Retinal pigment epithelial cell (primary cell): Measurements from ENCODE around the gene BCAR3.

Experiments
- DNase-seq: peaks from one replicate; pipeline ENCODE4 v3.0.0-alpha.2; 2010; ENCODE audit warnings: low read depth
- H3K4me3 ChIP-seq: 2 replicates; pipeline ENCODE4 v1.5.1; 2011; ENCODE audit warnings: mild to moderate bottlenecking, low read length, control low read depth, moderate library complexity
- CTCF ChIP-seq: conservative IDR thresholded peaks from 2 replicates; pipeline ENCODE4 v1.5.1; 2011; ENCODE audit warnings: low read depth, low read length, control low read depth, inconsistent platforms

Gene BCAR3

GRCh38 chr1:93604411-93604810, 77.2 kb downstream of the BCAR3 start:
- no peak overlapping the region for H3K4me3 ChIP-seq
- DNase-seq, result no peak
- TF ChIP-seq CTCF, result no peak

- no peak for DNase-seq
- no peak for TF ChIP-seq CTCF
- H3K4me3 ChIP-seq, result no peak overlapping the region
Observed at GRCh38 chr1:93603601-93604000, 78.0 kb downstream of the BCAR3 start.

DNA sequence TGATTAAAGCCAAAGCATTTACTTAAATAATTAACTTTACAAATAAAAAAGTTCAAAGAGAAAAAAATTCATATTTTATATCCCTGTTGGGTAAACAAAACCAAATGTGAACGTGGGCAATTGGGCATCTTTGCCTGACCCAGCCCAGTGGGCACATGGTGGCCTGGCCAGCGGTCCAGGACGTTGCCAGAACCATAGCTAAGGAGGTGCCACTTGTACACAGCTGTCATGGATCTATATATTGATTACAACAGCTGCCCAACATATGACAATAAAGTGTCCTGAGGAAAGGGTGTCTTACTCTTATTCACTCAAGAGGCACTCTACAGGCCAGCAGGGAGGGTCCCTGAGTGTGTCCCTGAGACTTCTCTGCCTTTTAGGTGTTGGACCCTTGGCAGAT, 78.5 kb downstream of the BCAR3 start:
- no peak overlapping the region for H3K4me3 ChIP-seq
- no peak for DNase-seq
- no peak for TF ChIP-seq CTCF

GRCh38 chr1:93602101-93602500, 79.5 kb downstream of the BCAR3 start:
- no peak for DNase-seq
- TF ChIP-seq CTCF, result no peak
- H3K4me3 ChIP-seq, result no peak overlapping the region

GRCh38 chr1:93601686-93602085, 80.0 kb downstream of the BCAR3 start:
- TF ChIP-seq CTCF, result no peak
- no peak overlapping the region for H3K4me3 ChIP-seq
- DNase-seq, result no peak

GRCh38 chr1:93600663-93601062, 81.0 kb downstream of the BCAR3 start:
- no peak for DNase-seq
- no peak for TF ChIP-seq CTCF
- no peak overlapping the region for H3K4me3 ChIP-seq

- DNase-seq, result no peak
- H3K4me3 ChIP-seq, result no peak overlapping the region
- no peak for TF ChIP-seq CTCF
Observed at GRCh38 chr1:93599479-93599878, 82.2 kb downstream of the BCAR3 start.
